Measurements from ENCODE around the gene POP4.
"Not testable (repeated sequence)": the region's sequence is repeated elsewhere in the genome, so short reads cannot be mapped to it uniquely, and the experiment has no call there.

Gene POP4

GRCh38 chr19:29612801-29613595 lies 6.9 kb downstream of the POP4 start:
- no peak for DNase-seq

- DNase-seq, result no peak
Observed at GRCh38 chr19:29614046-29614445, 8.0 kb downstream of the POP4 start.

GRCh38 chr19:29614780-29615179 lies 8.7 kb downstream of the POP4 start:
- no peak for DNase-seq

- no peak for DNase-seq
Observed at GRCh38 chr19:29615891-29616425, 9.9 kb downstream of the POP4 start.

DNA sequence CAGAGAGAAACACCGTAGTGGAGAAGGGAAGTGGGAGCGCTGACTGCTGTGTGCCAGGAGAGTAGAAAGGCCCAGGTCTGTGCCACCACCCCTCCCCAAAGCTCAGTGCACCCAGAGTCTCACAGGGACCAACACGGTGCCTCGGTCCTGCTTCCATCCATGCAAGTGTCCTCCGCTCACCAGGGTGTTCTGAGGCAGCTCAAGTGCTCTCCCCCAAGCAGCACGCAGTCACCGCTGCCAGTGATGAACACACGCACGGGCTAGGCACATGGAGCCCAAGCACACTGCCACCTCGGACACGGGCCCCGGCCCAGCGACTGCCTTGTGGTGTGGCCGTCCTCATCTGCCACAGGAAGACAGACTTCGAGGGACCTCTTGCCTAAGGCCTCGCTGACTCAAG lies 10.5 kb downstream of the POP4 start:
- DNase-seq, result no peak

DNA sequence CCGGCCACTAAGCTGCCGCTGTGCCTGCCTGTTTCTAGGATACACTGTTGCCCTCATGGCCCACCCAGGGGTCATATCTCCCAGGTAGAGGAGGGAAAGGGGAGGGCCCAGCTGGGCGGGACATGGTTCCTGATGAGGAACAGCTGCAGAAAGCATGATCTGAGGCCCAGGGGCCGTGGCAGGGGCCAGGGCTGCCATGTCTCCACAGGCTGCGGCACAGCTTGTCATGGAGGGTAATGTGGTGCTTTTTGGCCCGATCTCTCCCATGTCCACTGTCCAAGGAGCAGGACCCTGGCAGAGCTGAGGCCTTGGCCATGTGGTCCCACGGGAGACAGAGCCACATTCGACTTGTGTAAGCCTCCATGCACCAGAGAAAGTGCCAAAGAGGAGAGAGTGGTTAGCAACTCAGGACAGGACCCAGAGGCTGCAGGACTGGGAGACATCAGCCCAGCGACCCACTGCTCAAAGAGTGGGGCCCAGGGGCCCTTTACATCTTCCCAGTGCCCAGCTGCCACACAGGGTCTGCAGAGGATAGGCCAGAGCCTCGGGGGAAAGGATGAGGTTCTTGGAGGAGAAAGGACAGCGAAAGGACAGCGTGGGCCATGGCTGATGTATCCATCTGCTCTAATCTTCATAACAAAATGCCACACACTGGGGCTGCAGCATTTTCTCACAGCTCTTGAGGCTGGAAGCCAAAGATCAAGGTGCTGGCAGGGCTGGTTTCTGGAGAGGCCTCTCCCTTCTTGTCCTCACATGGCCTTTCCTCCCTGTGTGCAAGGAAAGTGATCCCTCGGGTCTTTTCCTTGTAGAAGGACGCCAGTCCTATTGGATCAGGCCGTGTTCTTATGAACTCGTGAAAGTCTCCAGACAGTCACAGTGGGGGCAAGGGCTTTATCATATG lies 11.5 kb downstream of the POP4 start:
- no peak for DNase-seq

DNA sequence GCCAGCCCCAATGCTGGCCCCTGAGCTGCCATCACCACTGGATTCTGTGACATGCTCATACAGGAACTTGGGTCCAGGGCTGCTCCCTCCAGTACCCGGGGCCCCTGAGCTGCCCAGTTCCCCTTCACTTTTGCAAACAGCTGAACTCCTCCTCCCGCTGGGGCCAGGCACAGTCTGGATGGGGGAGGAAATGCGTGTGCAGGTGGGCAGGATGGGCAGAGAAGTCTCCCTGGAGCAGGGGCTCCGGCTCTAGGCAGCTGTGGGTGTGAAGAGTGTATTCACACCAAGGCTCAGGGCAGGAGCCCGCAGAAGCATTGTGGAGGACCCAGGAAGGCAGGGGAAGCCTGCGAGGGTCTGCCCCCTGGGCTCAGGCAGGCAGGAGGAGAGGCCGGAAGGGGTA lies 12.4 kb downstream of the POP4 start:
- DNase-seq, result no peak

GRCh38 chr19:29618871-29619270 lies 12.8 kb downstream of the POP4 start:
- DNase-seq, result no peak

- DNase-seq, result no peak
Observed at GRCh38 chr19:29620931-29621351, 14.9 kb downstream of the POP4 start.

DNA sequence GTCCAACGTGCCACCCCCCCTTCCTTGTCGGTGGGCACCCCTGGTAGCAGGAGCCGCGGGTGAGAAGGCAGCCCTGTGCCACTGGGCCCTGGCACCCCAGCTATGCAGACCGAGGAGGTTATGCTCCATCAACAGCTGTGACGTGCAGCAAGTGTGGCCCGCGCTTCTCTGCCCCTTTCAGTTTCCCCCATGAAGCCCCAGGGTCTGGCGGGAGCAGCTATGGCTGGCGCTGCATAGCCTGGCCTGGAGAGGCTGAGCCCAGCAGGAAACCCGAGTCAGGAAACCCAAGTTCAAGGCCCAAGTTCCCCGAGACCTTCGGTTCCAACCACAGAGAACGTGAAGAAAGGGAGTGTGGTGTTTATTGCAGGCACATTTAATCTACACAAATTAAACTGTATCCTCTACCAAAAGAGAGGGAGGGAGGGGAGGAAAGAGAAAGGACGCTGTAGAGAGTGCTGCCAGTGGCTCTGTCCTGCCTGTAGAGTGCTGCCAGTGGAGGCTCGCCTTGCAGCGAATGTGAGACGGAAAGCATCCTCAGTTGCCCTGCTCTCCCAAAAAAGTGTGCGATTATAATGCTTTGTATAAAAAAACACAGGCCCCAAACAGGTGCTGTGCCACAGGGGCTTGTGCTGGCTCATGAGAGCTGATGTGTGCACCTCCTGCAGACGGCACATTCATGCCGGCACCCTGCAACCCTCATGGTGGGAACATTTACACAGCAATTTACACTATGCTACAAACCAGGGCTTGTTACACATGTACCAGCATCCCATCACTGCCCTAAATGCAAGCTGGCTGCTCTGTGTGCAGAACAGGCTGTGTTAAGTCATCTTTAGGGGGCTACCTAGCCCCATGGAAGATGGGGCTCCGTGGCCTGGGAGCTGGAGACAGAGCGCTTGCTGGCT lies 16.3 kb downstream of the POP4 start:
- no peak for DNase-seq

- DNase-seq, result no peak
Observed at GRCh38 chr19:29623726-29624488, 17.8 kb downstream of the POP4 start.

DNA sequence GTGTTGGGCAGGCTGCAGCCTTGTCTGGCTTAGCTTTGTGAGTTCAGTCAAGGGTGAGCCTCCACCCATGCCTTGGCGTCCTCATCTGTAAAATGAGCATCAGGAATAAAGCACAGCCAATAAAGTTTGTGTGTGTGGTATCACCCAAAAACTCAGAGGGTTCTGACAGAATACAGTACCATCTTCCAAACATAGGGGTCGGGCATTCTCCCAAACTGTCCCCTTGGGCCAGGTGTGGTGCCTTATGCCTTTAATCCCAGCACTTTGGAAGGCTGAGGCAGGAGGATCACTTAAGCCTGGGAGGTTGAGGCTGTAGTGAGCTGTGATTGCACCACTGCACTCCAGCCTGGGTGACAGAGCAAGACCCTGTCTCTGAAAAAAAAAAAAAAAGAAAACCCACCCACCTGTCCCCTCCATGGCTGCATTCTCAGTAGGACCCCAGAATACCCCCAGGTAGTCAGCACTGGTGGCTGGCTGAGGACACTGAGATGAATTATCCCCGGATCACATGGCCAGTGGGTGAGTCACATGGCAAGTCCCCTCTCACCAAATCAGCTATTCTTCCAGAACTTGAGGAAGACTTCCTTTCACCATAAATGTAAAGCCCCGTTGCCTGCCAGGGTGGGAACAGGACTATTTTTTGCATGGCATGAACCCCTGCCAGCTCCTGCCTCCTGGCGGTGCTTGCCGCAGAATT lies 18.6 kb downstream of the POP4 start:
- no peak for DNase-seq

GRCh38 chr19:29625186-29625651 lies 19.1 kb downstream of the POP4 start:
- no peak for DNase-seq

DNA sequence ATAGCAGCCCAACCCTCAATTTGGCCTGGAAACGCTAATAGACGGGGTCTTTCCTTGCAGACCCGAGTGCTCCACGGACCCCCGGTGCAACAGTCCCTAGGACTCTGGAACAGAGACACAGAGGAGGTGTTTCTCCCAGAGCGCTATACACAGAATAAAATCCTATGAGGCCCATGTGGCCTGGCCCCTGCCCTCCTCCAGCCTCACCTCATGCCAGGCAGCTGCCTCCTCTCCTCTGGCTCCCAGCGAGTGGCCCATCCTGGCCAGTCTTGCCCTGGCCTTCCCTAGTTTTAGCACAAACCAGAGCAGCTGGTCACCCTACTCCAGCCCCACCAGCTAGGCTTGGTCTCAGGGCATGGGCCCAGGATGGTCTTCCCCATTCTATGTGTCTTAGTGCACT lies 20.3 kb downstream of the POP4 start:
- no peak for DNase-seq

DNA sequence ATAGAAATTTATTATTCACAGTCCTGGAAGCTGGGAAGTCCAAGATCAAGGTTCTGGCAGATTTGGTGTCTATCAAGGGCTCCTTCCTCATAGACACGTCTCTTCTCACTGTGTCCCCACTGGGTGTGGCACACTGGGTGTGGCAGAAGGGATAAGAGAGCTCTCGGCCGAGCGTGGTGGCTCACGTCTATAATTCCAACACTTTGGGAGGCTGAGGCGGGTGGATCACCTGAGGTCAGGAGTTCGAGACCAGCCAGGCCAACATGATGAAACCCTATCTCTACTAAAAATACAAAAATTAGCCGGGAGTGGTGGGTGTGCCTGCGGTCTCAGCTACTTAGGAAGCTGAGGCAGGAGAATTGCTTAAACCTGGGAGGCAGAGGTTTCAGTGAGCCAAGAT lies 20.7 kb downstream of the POP4 start:
- DNase-seq, result not testable (repeated sequence)

GRCh38 chr19:29628661-29629385 lies 22.7 kb downstream of the POP4 start:
- no peak for DNase-seq

DNA sequence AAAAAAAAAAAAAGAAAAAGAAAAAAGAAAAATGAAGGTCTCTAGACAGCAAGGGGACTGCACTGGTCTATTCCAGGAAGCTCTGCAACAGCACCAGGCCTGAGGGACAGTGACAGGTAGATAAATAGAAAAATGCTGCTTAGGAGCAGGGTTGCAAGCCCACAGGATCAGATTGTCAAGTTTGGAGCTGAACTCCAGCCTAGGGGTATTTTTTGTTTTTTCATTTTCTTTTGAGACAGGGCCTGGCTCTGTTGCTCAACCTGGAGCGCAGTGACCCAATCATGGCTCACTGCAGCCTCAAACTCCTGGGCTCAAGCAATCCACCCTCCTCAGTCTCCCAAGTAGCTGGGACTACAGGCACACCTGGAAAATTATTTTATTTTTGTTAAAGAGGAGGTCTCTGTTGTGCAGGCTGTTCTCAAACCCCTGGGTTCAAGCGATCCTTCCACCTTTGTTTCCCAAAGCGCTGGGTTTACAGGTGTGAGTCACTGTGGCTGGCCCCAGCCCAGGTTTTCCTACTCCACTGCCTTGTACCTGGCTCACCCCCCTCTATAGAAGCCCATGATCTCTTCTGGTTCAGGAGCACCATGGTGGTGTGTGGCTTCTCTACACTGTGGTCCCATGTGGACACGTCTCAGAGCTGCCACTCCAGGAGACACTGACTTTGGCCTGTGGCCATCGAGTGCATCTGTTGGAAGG lies 23.9 kb downstream of the POP4 start:
- DNase-seq, result no peak

GRCh38 chr19:29630655-29631054 lies 24.6 kb downstream of the POP4 start:
- DNase-seq, result no peak

DNA sequence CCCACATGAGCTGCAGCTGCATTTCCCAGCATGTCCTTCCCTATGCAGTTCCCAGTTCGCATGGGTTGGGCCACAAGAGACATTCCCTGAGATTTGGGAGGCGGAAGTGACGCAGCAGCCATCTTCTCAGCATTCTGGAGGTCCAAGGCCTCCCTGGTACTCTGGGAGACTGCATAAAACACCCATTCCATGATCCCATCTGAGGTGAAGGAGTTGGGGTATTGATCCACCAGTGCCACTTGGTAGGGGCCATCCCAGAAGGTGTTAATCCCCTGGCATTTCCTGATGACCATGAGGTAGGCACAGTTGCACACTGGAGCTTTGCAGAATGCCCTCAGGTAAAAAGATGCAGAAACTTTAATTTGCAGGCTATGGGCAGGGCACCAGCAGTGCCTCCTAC lies 25.4 kb downstream of the POP4 start:
- no peak for DNase-seq

DNA sequence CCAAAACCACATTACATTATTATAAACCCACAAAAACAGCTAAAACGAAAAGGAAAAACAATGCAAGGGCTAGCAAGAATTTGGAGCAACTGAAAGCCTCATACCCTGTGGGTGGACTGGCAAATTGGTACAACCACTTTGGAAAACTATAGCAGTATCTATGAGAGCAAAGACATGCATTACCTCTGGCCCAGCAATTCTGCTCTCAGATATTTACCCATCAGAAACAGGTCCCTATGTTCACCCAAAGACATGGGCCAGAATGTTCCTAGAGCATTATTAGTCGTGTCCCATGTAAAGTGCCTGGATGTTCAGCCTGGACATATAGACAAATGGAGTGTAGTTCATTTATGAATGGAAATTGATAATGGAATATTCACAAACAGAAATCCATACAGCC lies 27.9 kb downstream of the POP4 start:
- DNase-seq, result no peak
